ENCODE results near the gene LRRC8D.
"Not testable (repeated sequence)": the region's sequence is repeated elsewhere in the genome, so short reads cannot be mapped to it uniquely, and the experiment has no call there.

LRRC8D gene

GRCh38 chr1:89820422-89821321 lies at the start of gene LRRC8D:
TSS of gene LRRC8D (plus strand) at chr1:89821032. CDS start at chr1:89933069, 112,037 bp downstream.
- in situ Hi-C loops (cut with MboI; ENCODE audit: low sequenced_read_pairs) = no loop called here

GRCh38 chr1:89771991-89772560 lies 48.8 kb upstream of the LRRC8D start:
- in situ Hi-C loops (cut with MboI; ENCODE audit: low sequenced_read_pairs) = loop anchor here (25.0 kb wide), 2 partner anchors 135 to 260 kb away; partner anchors contain the start of genes LRRC8B and LRRC8C

GRCh38 chr1:89776104-89776503 lies 44.7 kb upstream of the LRRC8D start:
- in situ Hi-C loops (cut with MboI; ENCODE audit: low sequenced_read_pairs) = not testable (repeated sequence)

- in situ Hi-C loops (cut with MboI; ENCODE audit: low sequenced_read_pairs) = not testable (repeated sequence)
Measured at GRCh38 chr1:89777271-89777670, 43.6 kb upstream of the LRRC8D start.

- in situ Hi-C loops (cut with MboI; ENCODE audit: low sequenced_read_pairs) = no loop called here
Measured at GRCh38 chr1:89779151-89779940, 41.5 kb upstream of the LRRC8D start.

- in situ Hi-C loops (cut with MboI; ENCODE audit: low sequenced_read_pairs) = no loop called here
Measured at GRCh38 chr1:89780721-89781120, 40.1 kb upstream of the LRRC8D start.

DNA sequence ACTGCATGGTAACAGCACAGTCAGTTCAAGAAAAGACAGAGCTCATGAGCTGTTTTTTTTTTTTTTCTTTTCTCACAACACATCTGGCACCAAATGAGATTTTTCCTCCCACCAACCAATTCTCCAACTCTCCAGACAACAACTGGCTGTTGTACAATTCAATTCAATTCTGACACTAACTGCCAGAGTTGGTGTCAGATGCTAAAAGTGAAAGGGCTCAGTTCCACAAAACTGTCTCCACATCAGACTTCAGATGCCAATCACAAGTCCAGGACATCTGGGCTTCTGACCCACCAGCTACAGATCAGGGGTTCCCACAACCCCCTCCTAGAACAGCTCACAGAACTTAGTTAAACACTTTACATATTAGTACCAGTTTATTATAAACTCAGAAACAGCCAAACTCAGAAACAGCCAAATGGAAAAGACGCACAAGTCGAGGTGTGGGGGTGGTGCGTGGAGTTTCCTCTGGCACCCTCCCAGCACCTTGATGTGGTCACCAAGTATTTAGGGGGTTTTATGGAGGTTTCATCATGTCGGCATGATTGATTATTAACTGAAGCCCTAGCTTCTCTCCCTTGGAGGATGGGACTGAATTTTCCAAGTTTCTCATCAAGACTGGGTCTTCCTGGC lies 39.2 kb upstream of the LRRC8D start:
- in situ Hi-C loops (cut with MboI; ENCODE audit: low sequenced_read_pairs) = no loop called here

GRCh38 chr1:89786628-89787214 lies 34.1 kb upstream of the LRRC8D start:
- in situ Hi-C loops (cut with MboI; ENCODE audit: low sequenced_read_pairs) = no loop called here

DNA sequence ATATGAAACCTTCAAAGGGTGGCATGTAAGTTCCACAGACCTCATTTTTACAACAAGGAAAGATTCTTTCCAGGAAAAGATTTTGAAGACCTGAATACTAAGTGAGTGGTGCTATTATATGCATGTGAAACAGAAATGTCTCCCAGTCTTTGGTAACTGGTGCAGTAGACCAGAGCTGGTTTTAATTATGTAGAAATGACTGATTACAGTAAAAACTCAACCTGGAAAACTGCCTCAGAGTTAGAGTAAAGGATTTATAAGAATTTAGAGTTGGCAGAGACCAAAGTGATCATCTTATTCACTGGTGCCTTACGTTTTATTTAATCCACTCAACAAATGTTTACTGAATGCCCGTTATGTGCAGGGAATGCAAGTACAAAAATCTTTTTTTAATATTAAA lies 30.2 kb upstream of the LRRC8D start:
- in situ Hi-C loops (cut with MboI; ENCODE audit: low sequenced_read_pairs) = no loop called here

DNA sequence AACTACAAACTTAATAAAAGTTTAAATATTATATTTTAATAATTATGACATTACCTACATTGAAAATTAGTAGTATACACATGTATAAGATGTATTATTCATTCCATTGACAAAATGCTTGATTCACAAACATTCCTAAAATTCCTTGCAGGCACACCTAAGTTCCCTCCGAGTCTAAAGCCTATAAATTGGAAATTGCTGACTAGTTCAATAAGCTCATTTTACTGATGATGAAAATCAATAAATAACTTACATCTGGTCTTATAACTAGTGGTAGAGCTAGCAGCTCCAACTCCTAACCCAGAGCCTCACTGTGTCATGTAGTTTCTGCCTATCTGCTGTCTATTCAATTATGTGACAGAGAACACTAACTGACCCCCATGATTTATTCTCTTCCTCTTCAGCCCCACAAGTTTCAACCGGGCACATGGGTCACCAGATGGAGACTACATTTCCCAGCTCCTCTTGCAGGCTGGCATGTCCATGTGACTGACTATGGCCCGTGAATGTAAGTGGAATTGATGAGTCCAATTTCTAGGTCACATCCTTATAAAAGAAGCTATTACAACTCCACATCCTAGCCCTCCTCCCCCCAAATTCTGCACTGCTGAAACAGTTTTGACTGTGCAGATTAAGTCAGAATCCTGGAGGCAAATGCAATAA lies 29.6 kb upstream of the LRRC8D start:
- in situ Hi-C loops (cut with MboI; ENCODE audit: low sequenced_read_pairs) = no loop called here

DNA sequence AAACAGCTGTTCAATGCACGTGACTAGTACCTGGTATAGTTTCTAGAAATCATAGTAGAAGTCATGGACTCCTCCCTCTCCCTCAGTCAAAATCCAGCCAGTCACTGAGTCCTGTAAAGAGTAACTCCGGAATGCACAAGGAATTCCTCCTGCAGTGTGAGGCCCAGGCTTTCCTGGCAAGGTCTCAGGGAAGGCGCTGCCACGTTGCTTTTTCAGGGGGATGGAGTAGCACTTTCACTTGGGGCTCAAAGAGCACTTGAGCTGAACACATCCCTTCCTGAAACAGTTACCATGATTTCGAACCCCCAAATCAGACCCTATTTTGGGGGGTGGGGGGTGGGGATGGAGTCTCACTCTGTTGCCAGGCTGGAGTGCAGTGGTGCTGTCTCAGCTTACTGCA lies 26.4 kb upstream of the LRRC8D start:
- in situ Hi-C loops (cut with MboI; ENCODE audit: low sequenced_read_pairs) = no loop called here

DNA sequence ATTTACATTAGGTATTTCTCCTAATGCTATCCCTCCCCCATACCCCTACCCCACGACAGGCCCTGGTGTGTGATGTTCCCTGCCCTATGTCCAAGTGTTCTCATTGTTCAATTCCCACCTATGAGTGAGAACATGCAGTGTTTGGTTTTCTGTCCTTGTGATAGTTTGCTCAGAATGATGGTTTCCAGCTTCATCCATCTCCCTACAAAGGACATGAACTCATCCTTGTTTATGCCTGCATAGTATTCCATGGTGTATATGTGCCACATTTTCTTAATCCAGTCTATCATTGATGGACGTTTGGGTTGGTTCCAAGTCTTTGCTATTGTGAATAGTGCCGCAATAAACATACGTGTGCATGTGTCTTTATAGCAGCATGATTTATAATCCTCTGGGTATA lies 25.3 kb upstream of the LRRC8D start:
- in situ Hi-C loops (cut with MboI; ENCODE audit: low sequenced_read_pairs) = not testable (repeated sequence)

GRCh38 chr1:89797876-89798275 lies 23.0 kb upstream of the LRRC8D start:
- in situ Hi-C loops (cut with MboI; ENCODE audit: low sequenced_read_pairs) = not testable (repeated sequence)

GRCh38 chr1:89799495-89799894 lies 21.3 kb upstream of the LRRC8D start:
- in situ Hi-C loops (cut with MboI; ENCODE audit: low sequenced_read_pairs) = no loop called here

- in situ Hi-C loops (cut with MboI; ENCODE audit: low sequenced_read_pairs) = loop anchor here (10.0 kb wide), 1 partner anchor 195 kb away; the partner anchor contains the start of gene ZNF326
Measured at GRCh38 chr1:89800022-89800655, 20.7 kb upstream of the LRRC8D start.

DNA sequence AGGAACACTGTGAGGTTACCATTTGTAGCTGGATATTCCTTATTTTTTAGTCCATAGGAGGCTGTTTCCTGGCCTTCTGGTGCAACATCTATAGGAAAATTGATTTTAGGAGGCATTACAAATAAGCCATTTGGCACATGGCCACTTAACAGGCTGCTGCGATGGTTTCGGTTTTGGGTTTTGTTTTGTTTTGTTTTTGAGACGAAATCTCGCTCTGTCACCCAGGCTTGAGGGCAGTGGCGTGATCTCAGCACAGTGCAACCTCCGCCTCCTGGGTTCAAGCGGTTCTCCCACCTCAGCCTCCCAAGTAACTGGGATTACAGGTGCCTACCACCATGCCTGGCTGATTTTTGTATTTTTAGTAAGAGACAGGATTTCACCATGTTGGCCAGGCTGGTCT lies 20.1 kb upstream of the LRRC8D start:
- in situ Hi-C loops (cut with MboI; ENCODE audit: low sequenced_read_pairs) = loop anchor here (10.0 kb wide), 1 partner anchor 194 kb away; the partner anchor contains the start of gene ZNF326

GRCh38 chr1:89802051-89802450 lies 18.8 kb upstream of the LRRC8D start:
- in situ Hi-C loops (cut with MboI; ENCODE audit: low sequenced_read_pairs) = loop anchor here (10.0 kb wide), 1 partner anchor 193 kb away; the partner anchor contains the start of gene ZNF326

DNA sequence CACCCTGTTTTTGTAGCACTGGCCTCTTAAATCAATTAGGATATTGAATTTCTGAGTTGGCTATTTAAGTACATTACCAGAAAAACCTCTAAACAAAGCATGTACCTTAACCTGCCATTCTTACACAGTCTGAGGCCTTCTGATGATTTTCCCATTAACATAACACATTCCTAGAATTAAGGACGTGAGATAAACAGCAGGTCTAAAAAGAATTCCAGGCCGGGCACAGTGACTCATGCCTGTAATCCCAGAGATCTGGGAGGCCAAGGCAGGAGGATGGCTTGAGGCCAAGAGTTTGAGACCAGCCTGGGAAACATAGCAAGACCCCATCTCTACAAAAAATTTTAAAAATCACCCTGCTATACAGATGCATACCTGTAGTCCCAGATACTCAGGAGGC lies 18.0 kb upstream of the LRRC8D start:
- in situ Hi-C loops (cut with MboI; ENCODE audit: low sequenced_read_pairs) = loop anchor here (10.0 kb wide), 1 partner anchor 192 kb away; the partner anchor contains the start of gene ZNF326

GRCh38 chr1:89804642-89805237 lies 16.1 kb upstream of the LRRC8D start:
- in situ Hi-C loops (cut with MboI; ENCODE audit: low sequenced_read_pairs) = loop anchor here (10.0 kb wide), 1 partner anchor 190 kb away; the partner anchor contains the start of gene ZNF326
